Activated CD8-positive, alpha-beta memory T cell treated with anti-CD3 and anti-CD28 coated beads, Interleukin-2, amount 50 U/mL, for 48 hours (primary cell): ENCODE results near the gene MMP14.
"Not testable (repeated sequence)": the region's sequence is repeated elsewhere in the genome, so short reads cannot be mapped to it uniquely, and the experiment has no call there.

Experiments used
- DNase-seq: peaks from one replicate; pipeline ENCODE4 v3.0.0-alpha.2; 2020

MMP14 gene

GRCh38 chr14:22836301-22837113 is at the start of gene MMP14:
MMP14 (plus strand) TSS chr14:22836585; CDS start chr14:22836818, 233 bp downstream.
- no peak for DNase-seq

GRCh38 chr14:22786685-22787084 is 49.7 kb upstream of the MMP14 start:
- no peak for DNase-seq

- DNase-seq, result no peak
Observed at GRCh38 chr14:22791301-22791700, 45.1 kb upstream of the MMP14 start.

GRCh38 chr14:22792158-22792557 is 44.2 kb upstream of the MMP14 start:
- DNase-seq, result no peak

- DNase-seq, result not testable (repeated sequence)
Observed at GRCh38 chr14:22793550-22793949, 42.8 kb upstream of the MMP14 start.

GRCh38 chr14:22793976-22794375 is 42.4 kb upstream of the MMP14 start:
- DNase-seq, result no peak

- no peak for DNase-seq
Observed at GRCh38 chr14:22794551-22794951, 41.8 kb upstream of the MMP14 start.

- DNase-seq, result no peak
Observed at GRCh38 chr14:22796087-22796707, 40.2 kb upstream of the MMP14 start.

GRCh38 chr14:22797017-22797917 is 39.1 kb upstream of the MMP14 start:
- no peak for DNase-seq

GRCh38 chr14:22798528-22798927 is 37.9 kb upstream of the MMP14 start:
- DNase-seq, result no peak

GRCh38 chr14:22800346-22800745 is 36.0 kb upstream of the MMP14 start:
- no peak for DNase-seq

- no peak for DNase-seq
Observed at GRCh38 chr14:22801716-22802115, 34.7 kb upstream of the MMP14 start.

- DNase-seq, result no peak
Observed at GRCh38 chr14:22802860-22803686, 33.3 kb upstream of the MMP14 start.

- DNase-seq, result no peak
Observed at GRCh38 chr14:22803687-22803974, 32.8 kb upstream of the MMP14 start.

GRCh38 chr14:22805235-22805634 is 31.1 kb upstream of the MMP14 start:
- DNase-seq, result not testable (repeated sequence)

GRCh38 chr14:22807432-22808087 is 28.8 kb upstream of the MMP14 start:
- DNase-seq, result no peak

- DNase-seq, result no peak
Observed at GRCh38 chr14:22808388-22809209, 27.8 kb upstream of the MMP14 start.

GRCh38 chr14:22811722-22812121 is 24.7 kb upstream of the MMP14 start:
- no peak for DNase-seq

GRCh38 chr14:22812744-22813143 is 23.6 kb upstream of the MMP14 start:
- DNase-seq, result no peak

GRCh38 chr14:22813145-22813544 is 23.2 kb upstream of the MMP14 start:
- no peak for DNase-seq

- DNase-seq, result no peak
Observed at GRCh38 chr14:22814373-22814772, 22.0 kb upstream of the MMP14 start.
